Stomach (tissue), 4 donors: ENCODE data around the gene CLCA1.

ENCODE experiments used
- POLR2A ChIP-seq, 4 donors: fragments of 450-650 bp; IDR thresholded peaks; one replicate each; pipeline ENCODE4 v1.6.1; 2016; ENCODE audit warnings: antibody characterized with exemption in 4 of 4, control low read depth in 2 of 4, mild to moderate bottlenecking in 1 of 4, moderate library complexity in 1 of 4
- POLR2AphosphoS5 ChIP-seq, 3 donors: sonication (generic); formaldehyde crosslinking; IDR thresholded peaks; one replicate each; pipeline ENCODE4 v1.6.1; 2016; ENCODE audit warnings: antibody characterized with exemption in 3 of 3

- TF ChIP-seq POLR2AphosphoS5 (IDR thresholded peaks at IDR 0.05) (no peak), POLR2A (IDR thresholded peaks at IDR 0.05) (no peak)
Measured at GRCh38 chr1:86423473-86423872, 45.3 kb upstream of the CLCA1 start.
